Transverse colon (tissue), 4 donors: ENCODE measurements around the gene ZNF419. TPM values are rescaled to one million over a fixed set of nuclear protein-coding genes. Genes with fewer than 3 reads are reported as not detected.
"Not testable (repeated sequence)": the region's sequence is repeated elsewhere in the genome, so short reads cannot be mapped to it uniquely, and the experiment has no call there.

Experiments used
- DNase-seq: peaks from one replicate; pipeline ENCODE4 v3.0.0-alpha.2; 2019
- H3K27ac ChIP-seq, 4 donors: fragments of 200-600 bp; sonication (generic); 2 replicates each; pipeline ENCODE4 v1.5.1; 2016 to 2018; ENCODE audit warnings: inconsistent platforms in 4 of 4
- H3K27me3 ChIP-seq: fragments of 200-600 bp; sonication (generic); 2 replicates; pipeline ENCODE4 v1.5.1; 2017; ENCODE audit warnings: inconsistent platforms
- H3K36me3 ChIP-seq, 4 donors: fragments of 200-600 bp; sonication (generic); 2 replicates each; pipeline ENCODE4 v1.5.1; 2017 to 2019; ENCODE audit warnings: inconsistent platforms in 4 of 4
- H3K4me1 ChIP-seq, 4 donors: fragments of 200-600 bp; sonication (generic); 2 replicates each; pipeline ENCODE4 v1.5.1; 2017 to 2020; ENCODE audit warnings: inconsistent platforms in 4 of 4
- H3K4me3 ChIP-seq, 4 donors: fragments of 200-600 bp; sonication (generic); 1 replicate in 1 of 4; 2 replicates in 3 of 4; pipeline versions ENCODE4 v1.5.1 to v1.6.1; 2017 to 2019; ENCODE audit warnings: inconsistent platforms in 4 of 4
- H3K9me3 ChIP-seq, 2 donors: fragments of 200-600 bp; sonication (generic); 2 replicates each; pipeline ENCODE4 v1.5.1; 2017 to 2019; ENCODE audit warnings: inconsistent platforms in 2 of 2
- EP300 ChIP-seq: sonication (generic); formaldehyde crosslinking; IDR thresholded peaks from one replicate; pipeline ENCODE4 v1.6.1; 2017; ENCODE audit warnings: antibody characterized with exemption, low read depth
- POLR2A ChIP-seq: fragments of 450-650 bp; IDR thresholded peaks from one replicate; pipeline ENCODE4 v1.6.1; 2016; ENCODE audit warnings: antibody characterized with exemption, mild to moderate bottlenecking, moderate library complexity
- POLR2AphosphoS5 ChIP-seq, 3 donors: sonication (generic); formaldehyde crosslinking; IDR thresholded peaks; one replicate each; pipeline ENCODE4 v1.6.1; 2016; ENCODE audit warnings: antibody characterized with exemption in 3 of 3
- WGBS, 2 donors: methylation state at CpG; one replicate each; pipeline ENCODE4 v1.1.5; 2018; ENCODE audit warnings: low coverage in 1 of 2; 5-methylcytosine and 5-hydroxymethylcytosine counted together
- in situ Hi-C, 4 donors: fragments of 200-750 bp; cut with MboI; loops; one replicate each; pipeline versions ENCODE4 v1.15.0 to v1.15.1; 2017; ENCODE audit warnings: low sequenced_read_pairs in 3 of 4, low pct_ligation_motif_present in 1 of 4, low pct_unique_long_range_greater_than_20kb in 1 of 4
- intact Hi-C: fragments of 100-400 bp; cut with DNase I; formaldehyde crosslinking; loops from one replicate; pipeline ENCODE4 v1.15.1; 2023; ENCODE audit warnings: low total_unique reads
- total RNA-seq, 4 donors: library from RNA; depleted of rRNA; stranded (reverse); fragments of >200 nt; gene quantifications; one replicate each; pipeline ENCODE4 v1.1.0, GENCODE V29; 2016
- TF ChIP-seq, protein P1 (sequence below), 5 experiments: fragments of 200-600 bp in 3 of 5; fragments of 450-650 bp in 2 of 5; sonication (generic) in 3 of 5; IDR thresholded peaks; 1 replicate in 2 of 5; 2 replicates in 3 of 5; pipeline ENCODE4 v1.5.1; 2016 to 2017; ENCODE audit warnings: antibody characterized with exemption in 5 of 5, inconsistent platforms in 3 of 5, mild to moderate bottlenecking in 2 of 5, moderate library complexity in 1 of 5

ZNF419 gene
- total RNA-seq, 4 donors from 2014 or later = 1.6 to 6.8 (median 5.1) TPM

DNA sequence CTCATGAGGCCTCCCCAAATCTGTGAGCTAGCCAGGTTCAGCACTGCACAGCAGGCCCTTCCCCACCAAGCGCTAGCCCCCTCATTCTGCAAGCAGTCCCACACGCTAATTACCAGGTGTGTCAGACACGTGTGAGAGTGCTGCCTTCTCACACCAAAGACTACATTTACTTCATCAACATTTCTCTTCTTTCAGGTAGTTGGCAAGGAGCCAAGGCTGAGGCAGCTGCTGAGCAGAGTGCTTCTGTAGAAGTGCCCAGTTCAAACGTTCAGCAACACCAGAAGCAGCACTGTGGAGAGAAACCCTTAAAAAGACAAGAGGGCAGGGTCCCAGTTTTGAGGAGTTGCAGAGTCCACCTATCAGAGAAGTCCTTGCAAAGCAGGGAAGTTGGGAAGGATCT, 18.6 kb downstream of the ZNF419 start:
- Histone ChIP-seq H3K4me1 (peaks cover 0 to under 1% (median 0%) of the 10 kb centered on the region in 4 donors), H3K9me3 (peaks cover 34 to 50% of the 10 kb centered on the region in 2 donors), H3K4me3 (no peak overlapping the region), H3K27me3 (no peaks in the 10 kb centered on the region), H3K36me3 (peaks cover 0 to 61% (median 19%) of the 10 kb centered on the region in 4 donors), H3K27ac (no peak overlapping the region)
- intact Hi-C loops = no loop called here
- 62% methylated on average over 4 of the region's 4 CpGs; no CpG with 5 or more reads in 1 of the 2 donors for WGBS, 2 donors
- TF ChIP-seq, protein P1, sequence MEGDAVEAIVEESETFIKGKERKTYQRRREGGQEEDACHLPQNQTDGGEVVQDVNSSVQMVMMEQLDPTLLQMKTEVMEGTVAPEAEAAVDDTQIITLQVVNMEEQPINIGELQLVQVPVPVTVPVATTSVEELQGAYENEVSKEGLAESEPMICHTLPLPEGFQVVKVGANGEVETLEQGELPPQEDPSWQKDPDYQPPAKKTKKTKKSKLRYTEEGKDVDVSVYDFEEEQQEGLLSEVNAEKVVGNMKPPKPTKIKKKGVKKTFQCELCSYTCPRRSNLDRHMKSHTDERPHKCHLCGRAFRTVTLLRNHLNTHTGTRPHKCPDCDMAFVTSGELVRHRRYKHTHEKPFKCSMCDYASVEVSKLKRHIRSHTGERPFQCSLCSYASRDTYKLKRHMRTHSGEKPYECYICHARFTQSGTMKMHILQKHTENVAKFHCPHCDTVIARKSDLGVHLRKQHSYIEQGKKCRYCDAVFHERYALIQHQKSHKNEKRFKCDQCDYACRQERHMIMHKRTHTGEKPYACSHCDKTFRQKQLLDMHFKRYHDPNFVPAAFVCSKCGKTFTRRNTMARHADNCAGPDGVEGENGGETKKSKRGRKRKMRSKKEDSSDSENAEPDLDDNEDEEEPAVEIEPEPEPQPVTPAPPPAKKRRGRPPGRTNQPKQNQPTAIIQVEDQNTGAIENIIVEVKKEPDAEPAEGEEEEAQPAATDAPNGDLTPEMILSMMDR (IDR thresholded peaks at IDR 0.05) = no peak
- no peak for TF ChIP-seq EP300
- no peak for TF ChIP-seq POLR2AphosphoS5 (IDR thresholded peaks at IDR 0.05)
- no peak for TF ChIP-seq POLR2A
- DNase-seq = no peak
- in situ Hi-C loops = no loop called here

- intact Hi-C loops (no loop called here), in situ Hi-C loops (no loop called here)
- no peak overlapping the region for H3K4me3 ChIP-seq
- no peak overlapping the region for H3K27ac ChIP-seq
- TF ChIP-seq POLR2A = no peak
- no peak for TF ChIP-seq POLR2AphosphoS5 (IDR thresholded peaks at IDR 0.05)
- TF ChIP-seq EP300 = no peak
- TF ChIP-seq, protein P1 (IDR thresholded peaks at IDR 0.05) = no peak
- H3K27me3 ChIP-seq = no peaks in the 10 kb centered on the region
- no peaks in the 10 kb centered on the region for H3K4me1 ChIP-seq
- no peak for DNase-seq
- peaks cover 54 to 61% of the 10 kb centered on the region in 2 donors for H3K9me3 ChIP-seq
- peaks cover 0 to 45% (median 9%) of the 10 kb centered on the region in 4 donors for H3K36me3 ChIP-seq
Observed at GRCh38 chr19:57511484-57511883, 23.9 kb downstream of the ZNF419 start.

GRCh38 chr19:57512845-57513244, 25.3 kb downstream of the ZNF419 start:
- DNase-seq = no peak
- intact Hi-C loops = no loop called here

DNA sequence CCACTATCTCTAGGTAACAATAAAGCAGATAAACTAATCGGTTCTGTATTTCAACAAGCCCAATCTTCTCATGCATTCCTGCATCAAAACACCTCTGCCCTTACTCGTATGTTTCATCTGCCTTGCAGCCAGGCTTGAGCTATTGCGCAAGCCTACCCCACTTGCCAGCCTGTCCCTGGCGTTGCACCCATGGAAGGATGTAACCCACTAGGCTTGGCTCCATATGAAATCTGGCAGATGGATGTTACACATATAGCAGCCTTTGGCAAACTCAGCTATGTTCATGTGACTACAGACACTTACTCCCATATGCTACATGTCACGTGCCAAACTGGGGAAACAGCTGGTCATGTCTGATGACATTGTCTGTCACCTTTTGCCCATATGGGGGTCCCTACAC, 27.7 kb downstream of the ZNF419 start:
- no peak for TF ChIP-seq POLR2AphosphoS5 (IDR thresholded peaks at IDR 0.05)
- no peak for TF ChIP-seq POLR2A
- TF ChIP-seq, protein P1 (IDR thresholded peaks at IDR 0.05) = no peak
- no peak for TF ChIP-seq EP300
- 86 to 94% methylated on average over 2 to 5 of the region's 5 CpGs for WGBS, 2 donors
- Histone ChIP-seq H3K4me3 (no peak overlapping the region), H3K4me1 (no peaks in the 10 kb centered on the region), H3K27me3 (no peaks in the 10 kb centered on the region), H3K27ac (no peak overlapping the region), H3K9me3 (peaks cover 38 to 44% of the 10 kb centered on the region in 2 donors), H3K36me3 (peaks cover 0 to 21% (median 4%) of the 10 kb centered on the region in 4 donors)
- intact Hi-C loops = no loop called here
- in situ Hi-C loops = no loop called here
- no peak for DNase-seq

More at GRCh38 chr19:57512845-57513244, 25.3 kb downstream of the ZNF419 start:
- TF ChIP-seq POLR2A (no peak), POLR2AphosphoS5 (IDR thresholded peaks at IDR 0.05) (no peak), EP300 (no peak)
- TF ChIP-seq, protein P1 (IDR thresholded peaks at IDR 0.05) = no peak
- 91 to 100% methylated on average over 2 to 6 of the region's 6 CpGs for WGBS, 2 donors
- H3K4me3 ChIP-seq = no peak overlapping the region
- no peak overlapping the region for H3K27ac ChIP-seq
- H3K27me3 ChIP-seq = no peaks in the 10 kb centered on the region
- peaks cover 0 to 31% (median 4%) of the 10 kb centered on the region in 4 donors for H3K36me3 ChIP-seq
- in situ Hi-C loops = no loop called here
- no peaks in the 10 kb centered on the region for H3K4me1 ChIP-seq
- peaks cover 54 to 56% of the 10 kb centered on the region in 2 donors for H3K9me3 ChIP-seq

DNA sequence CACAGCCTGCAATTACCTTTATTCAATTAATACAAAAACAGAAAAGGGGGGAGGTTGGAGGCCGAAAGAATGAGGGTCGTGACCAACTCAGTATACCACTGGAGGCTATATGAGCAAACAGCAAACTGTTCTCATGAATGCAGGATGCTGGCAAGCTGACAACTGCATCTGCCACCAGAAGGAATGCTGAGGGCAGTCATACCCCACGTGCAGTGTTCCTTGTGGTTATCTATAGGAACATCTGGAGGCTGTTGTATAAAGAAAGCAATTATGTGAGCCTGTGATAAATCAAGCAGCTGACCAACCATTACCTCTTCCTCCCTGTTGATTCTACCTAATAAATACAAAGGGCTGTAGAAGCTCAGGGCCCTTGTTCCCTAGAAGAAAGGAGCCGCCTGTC, 30.5 kb downstream of the ZNF419 start:
- H3K4me1 ChIP-seq, H3K4me3 ChIP-seq, DNase-seq, in situ Hi-C loops, H3K27ac ChIP-seq, intact Hi-C loops, H3K27me3 ChIP-seq: not testable (repeated sequence)
- peaks cover 0 to 17% (median 4%) of the 10 kb centered on the region in 4 donors for H3K36me3 ChIP-seq
- H3K9me3 ChIP-seq = peaks cover 16% of the 10 kb centered on the region in 2 donors
- 83% methylated on average over 4 of the region's 4 CpGs; no CpG with 5 or more reads in 1 of the 2 donors for WGBS, 2 donors
